Non-pigmented ciliary epithelial cell (primary cell): ENCODE measurements around the gene ESYT2.
"Not testable (repeated sequence)": the region's sequence is repeated elsewhere in the genome, so short reads cannot be mapped to it uniquely, and the experiment has no call there.

Experiments used
- DNase-seq: peaks from one replicate; pipeline ENCODE4 v3.0.0-alpha.2; 2010; ENCODE audit warnings: low read depth

Gene ESYT2, protein sequence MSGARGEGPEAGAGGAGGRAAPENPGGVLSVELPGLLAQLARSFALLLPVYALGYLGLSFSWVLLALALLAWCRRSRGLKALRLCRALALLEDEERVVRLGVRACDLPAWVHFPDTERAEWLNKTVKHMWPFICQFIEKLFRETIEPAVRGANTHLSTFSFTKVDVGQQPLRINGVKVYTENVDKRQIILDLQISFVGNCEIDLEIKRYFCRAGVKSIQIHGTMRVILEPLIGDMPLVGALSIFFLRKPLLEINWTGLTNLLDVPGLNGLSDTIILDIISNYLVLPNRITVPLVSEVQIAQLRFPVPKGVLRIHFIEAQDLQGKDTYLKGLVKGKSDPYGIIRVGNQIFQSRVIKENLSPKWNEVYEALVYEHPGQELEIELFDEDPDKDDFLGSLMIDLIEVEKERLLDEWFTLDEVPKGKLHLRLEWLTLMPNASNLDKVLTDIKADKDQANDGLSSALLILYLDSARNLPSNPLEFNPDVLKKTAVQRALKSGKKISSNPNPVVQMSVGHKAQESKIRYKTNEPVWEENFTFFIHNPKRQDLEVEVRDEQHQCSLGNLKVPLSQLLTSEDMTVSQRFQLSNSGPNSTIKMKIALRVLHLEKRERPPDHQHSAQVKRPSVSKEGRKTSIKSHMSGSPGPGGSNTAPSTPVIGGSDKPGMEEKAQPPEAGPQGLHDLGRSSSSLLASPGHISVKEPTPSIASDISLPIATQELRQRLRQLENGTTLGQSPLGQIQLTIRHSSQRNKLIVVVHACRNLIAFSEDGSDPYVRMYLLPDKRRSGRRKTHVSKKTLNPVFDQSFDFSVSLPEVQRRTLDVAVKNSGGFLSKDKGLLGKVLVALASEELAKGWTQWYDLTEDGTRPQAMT

DNA sequence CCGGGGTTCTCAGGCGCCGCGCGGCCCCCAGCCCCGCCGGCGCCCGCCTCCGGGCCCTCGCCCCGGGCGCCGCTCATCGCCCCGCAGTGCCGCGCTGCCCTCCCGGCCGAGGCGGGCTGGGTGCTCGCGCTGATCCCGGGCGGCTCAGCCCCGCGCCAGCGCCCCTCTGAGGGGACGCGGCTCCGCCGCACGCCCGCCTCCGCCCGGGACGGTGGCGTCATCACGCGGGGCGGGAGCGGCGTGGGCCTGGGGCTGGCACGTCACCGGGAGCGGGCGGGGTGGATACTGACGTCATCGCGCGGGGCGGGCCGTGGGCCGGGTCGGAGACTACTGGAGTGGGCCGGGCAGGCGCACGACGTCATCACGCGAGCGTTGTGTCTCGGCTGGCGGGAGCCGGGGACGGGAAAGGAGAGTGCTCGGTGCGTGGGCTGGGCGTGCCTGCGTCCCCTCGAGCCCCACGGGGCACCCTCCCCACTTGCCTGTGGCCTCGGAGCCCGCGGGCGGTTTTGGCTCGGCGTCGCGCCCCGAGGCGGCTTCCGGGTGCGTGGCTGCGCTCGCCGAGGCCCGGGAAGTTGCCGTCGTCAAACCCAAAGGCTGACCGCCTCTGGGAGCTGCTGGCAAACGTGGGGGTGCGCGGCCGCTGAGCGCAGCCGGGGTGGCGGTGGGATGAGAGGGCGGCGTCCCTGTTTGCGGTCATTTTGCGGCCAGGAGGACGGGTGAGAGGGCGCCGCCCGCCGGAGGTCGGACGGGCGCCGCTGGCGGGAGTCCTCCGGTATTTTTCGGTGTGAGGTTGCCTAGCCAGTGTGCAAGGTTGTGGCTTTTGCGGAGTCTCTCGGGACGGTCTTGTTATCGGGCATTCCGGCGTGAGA is at the start of gene ESYT2:
Gene ESYT2, minus strand, starts transcription at position 168 of the 869 bp plus-strand sequence. Its CDS starts 91 bp downstream, at position 77.
- DNase-seq, result no peak

DNA sequence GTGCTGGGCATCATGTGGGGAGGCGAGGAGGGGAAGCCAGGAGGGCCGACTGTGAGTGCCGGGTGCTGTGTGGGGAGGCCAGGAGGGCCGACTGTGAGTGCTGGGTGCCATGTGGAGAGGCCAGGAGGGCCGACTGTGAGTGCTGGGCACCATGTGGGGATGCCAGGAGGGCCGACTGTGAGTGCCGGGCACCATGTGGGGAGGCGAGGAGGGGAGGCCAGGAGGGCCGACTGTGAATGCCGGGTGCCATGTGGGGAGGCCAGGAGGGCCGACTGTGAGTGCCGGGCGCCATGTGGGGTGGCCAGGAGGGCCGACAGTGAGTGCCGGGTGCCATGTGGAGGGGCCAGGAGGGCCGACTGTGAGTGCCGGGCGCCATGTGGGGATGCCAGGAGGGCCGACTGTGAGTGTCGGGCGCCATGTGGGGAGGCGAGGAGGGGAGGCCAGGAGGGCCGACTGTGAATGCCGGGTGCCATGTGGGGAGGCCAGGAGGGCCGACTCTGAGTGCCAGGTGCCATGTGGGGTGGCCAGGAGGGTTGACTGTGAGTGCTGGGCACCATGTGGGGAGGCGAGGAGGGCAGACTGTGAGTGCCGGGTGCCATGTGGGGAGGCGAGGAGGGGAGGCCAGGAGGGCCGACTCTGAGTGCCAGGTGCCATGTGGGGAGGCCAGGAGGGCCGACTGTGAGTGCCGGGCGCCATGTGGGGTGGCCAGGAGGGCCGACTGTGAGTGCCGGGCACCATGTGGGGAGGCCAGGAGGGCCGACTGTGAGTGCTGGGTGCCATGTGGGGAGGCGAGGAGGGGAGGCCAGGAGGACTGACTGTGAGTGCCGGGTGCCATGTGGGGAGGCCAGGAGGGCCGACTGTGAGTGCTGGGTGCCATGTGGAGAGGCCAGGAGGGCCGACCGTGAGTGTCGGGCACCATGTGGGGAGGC is 49.1 kb upstream of the ESYT2 start:
- DNase-seq, result not testable (repeated sequence)

GRCh38 chr7:158876984-158877383 is 47.7 kb upstream of the ESYT2 start:
- DNase-seq, result no peak

DNA sequence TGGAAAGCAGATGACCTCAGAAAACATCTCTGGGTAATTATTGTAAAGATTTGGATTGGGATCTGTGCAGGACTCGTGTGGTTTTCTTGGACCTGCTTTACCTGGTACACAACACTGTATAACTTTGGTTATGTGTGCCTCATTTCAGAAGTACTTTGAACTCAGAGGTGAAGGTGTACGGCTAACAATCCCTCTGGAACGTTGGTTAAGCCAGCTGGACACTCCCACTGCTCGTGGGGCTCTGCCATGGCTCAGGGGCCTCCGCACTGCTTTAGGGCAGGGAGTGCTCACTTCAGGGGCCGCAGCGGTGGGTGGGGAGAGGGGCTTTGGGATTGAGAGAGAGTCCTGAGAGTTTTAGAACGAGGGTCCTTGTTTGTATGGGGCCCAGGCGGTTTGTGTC is 40.6 kb upstream of the ESYT2 start:
- DNase-seq, result no peak

DNA sequence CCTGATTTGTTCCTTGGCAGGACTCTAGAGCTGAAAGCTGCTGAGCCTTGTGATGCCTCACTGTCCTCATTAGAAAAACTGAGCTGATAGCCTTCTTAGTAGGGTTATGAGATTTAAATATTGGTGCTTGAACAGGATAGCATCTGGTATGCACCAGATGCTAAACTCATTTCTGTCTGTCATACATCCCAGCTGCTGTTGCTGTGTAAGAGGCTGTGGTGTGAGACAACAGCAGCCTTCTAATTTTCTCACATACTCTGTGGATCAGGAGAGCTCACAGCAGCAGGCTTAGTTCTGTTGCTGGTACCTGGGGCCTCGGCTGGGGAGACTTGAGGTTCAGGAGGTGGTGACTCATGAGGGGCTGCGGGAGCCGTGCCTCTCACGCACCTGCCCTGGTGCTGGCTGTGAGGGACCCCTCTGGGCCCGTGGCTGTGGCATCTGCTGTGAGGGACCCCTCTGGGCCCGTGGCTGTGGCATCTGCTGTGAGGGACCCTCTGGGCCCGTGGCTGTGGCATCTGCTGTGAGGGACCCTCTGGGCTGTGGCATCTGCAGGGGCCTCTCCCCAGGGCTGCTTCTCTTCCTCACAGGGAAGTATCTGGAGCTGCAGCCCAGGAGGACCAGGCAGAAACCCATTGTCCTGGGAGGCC is 39.6 kb upstream of the ESYT2 start:
- DNase-seq, result no peak

GRCh38 chr7:158867214-158867984 is 38.1 kb upstream of the ESYT2 start:
- no peak for DNase-seq

DNA sequence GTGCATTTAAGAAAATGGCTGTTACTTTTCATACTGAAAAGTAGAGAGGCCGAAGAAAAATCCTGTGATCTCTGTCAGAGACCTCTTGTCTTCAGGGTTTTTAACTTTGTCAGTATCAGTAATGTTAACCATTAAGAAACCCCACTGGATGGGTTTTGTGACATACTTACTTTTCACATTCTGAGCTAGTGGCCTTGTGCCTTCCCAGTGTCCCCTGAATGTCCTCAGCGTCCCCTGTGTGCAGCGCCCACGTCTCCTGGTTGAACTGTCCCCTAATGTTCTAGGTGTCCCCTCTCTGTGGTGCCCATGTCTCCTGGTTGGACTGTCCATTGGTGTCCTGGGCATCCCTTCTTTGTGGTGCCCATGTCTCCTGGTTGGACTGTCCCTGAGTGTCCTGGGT is 36.7 kb upstream of the ESYT2 start:
- no peak for DNase-seq

DNA sequence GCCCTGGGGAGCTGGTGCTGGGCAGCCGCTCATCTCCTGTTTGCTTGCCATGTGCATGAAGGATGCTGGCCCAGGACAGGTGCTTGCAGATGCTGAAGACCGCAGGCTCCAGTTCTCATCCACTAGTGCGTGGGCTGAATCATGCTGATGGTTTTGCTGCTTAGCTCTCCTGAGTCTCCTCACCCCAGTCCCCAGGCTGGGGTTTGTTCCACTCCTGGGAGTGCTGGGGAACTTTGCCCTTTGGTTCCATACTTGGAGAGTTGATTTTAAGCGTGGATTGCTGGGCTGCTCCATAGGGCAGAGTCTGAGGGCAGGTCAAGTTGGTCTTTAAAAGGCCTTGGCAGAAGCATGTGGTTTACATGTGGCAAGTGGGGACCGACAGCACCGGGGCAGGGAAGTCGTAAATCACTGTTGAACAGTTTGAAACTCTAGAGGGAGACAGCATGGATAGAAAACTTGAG is 36.2 kb upstream of the ESYT2 start:
- no peak for DNase-seq

DNA sequence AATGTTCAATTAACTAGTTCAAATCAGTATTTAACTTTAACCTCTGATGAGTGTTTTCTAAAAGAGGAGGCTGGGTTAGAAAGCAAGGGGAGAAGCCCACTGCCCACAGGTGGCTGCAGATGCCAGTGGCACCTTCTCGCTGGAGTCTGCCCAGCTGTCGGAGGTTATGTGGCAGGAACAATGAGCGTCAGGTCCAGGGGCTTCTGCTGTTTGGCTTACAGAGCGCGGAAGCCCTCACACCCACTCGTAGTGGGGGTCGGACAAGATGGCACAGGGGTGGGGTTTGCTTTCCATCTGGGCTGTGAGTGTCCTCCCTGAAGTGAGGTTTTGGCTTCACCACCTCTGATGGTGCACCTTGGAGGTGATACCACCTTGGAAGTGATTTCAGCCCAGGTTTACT is 35.5 kb upstream of the ESYT2 start:
- no peak for DNase-seq

DNA sequence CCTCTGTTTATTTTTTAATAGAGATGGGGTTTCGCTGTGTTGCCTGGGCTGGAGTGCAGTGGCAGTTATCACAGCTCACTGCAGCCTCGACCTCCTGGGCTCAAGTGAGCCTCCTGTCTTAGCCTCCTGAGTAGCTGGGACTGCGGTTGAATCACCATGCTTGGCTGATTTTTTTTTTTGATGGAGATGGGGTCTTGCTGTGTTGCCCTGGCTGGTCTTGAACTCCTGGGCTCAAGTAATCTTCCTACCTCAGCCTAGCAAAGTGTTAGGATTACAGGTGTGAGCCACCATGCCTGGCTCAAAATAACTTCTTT is 35.2 kb upstream of the ESYT2 start:
- no peak for DNase-seq

GRCh38 chr7:158863611-158864506 is 34.5 kb upstream of the ESYT2 start:
- DNase-seq, result no peak

DNA sequence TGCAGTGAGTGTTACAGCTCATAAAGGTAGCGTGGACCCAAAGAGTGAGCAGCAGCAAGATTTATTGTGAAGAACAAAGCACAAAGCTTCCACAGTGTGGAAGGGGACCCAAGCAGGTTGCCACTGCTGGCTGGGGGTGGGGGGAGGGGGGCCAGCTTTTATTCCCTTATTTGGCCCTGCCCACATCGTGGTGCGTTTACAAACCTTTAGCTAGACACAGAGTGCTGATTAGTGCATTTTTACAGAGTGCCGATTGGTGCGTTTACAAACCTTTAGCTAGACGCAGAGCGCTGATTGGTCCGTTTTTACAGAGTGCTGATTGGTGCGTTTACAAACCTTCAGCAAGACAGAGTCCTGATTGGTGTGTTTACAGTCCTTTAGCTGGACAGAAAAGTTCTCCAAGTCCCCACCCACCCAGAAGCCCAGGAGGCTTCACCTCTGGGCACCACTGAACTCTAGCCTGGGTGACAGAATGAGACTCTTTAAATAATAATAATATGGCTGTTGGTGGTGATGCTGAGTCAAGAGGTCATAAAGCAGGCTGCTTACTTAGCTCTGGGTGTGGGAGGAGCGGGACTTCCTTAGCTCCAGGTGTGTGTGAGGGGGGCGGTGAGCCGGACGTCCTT is 33.8 kb upstream of the ESYT2 start:
- DNase-seq, result not testable (repeated sequence)

GRCh38 chr7:158861936-158862704 is 32.8 kb upstream of the ESYT2 start:
- no peak for DNase-seq

- DNase-seq, result no peak
Measured at GRCh38 chr7:158861004-158861787, 31.9 kb upstream of the ESYT2 start.

DNA sequence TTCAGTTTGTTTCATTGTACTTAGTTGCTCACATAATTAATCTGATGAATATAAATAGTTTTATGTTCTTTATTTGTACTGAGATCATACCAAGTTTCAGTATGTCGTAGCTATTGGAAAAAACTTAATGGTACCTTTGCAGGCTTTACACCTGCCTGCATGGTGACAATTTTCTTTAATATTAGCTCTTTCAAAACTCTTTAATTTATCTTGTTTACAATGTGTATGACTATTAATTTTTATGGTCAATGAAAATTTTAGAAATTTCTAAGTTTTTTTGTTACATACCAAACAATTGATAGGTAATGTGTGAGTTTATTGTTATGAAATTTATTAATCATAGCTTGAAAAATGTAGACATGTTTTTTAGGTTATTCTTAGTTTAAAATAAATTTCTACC is 31.1 kb upstream of the ESYT2 start:
- no peak for DNase-seq

- DNase-seq, result no peak
Measured at GRCh38 chr7:158858592-158859503, 29.5 kb upstream of the ESYT2 start.
